Endodermal cell (in vitro differentiated cells): ENCODE data around the gene STARD8. TPM values are rescaled to one million over a fixed set of nuclear protein-coding genes. Genes with fewer than 3 reads are reported as not detected.
"Not testable (repeated sequence)": the region's sequence is repeated elsewhere in the genome, so short reads cannot be mapped to it uniquely, and the experiment has no call there.

Experiments
- DNase-seq: peaks from one replicate; pipeline ENCODE4 v3.0.0-alpha.2; 2017
- H3K27ac ChIP-seq: 2 replicates; pipeline ENCODE4 v1.5.1; 2013; ENCODE audit warnings: mild to moderate bottlenecking, low read depth, low read length, moderate library complexity
- H3K27me3 ChIP-seq: 2 replicates; pipeline ENCODE4 v1.6.1; 2013; ENCODE audit warnings: mild to moderate bottlenecking, low read length, moderate library complexity; ENCODE audit not compliant: insufficient read depth, control insufficient read depth, poor library complexity, severe bottlenecking
- H3K36me3 ChIP-seq: 2 replicates; pipeline ENCODE4 v1.7.0; 2013; ENCODE audit warnings: mild to moderate bottlenecking, low read length, moderate library complexity; ENCODE audit not compliant: control insufficient read depth, insufficient read depth
- H3K4me1 ChIP-seq: one replicate; pipeline ENCODE4 v1.7.0; 2013; ENCODE audit warnings: low read length; ENCODE audit not compliant: control insufficient read depth, insufficient read depth
- H3K4me3 ChIP-seq: 2 replicates; pipeline ENCODE4 v1.5.1; 2013; ENCODE audit warnings: mild to moderate bottlenecking, low read length, moderate library complexity
- H3K9ac ChIP-seq: 2 replicates; pipeline ENCODE4 v1.6.1; 2013; ENCODE audit warnings: mild to moderate bottlenecking, low read length, moderate library complexity; ENCODE audit not compliant: poor library complexity, severe bottlenecking; ENCODE audit errors: extremely low read depth
- H3K9me3 ChIP-seq: 2 replicates; pipeline ENCODE4 v1.6.1; 2013; ENCODE audit warnings: mild to moderate bottlenecking, low read length, moderate library complexity; ENCODE audit not compliant: control insufficient read depth
- H3K27ac Mint-ChIP-seq: 2 replicates; pipeline ENCODE4 v1.8.0; 2020; ENCODE audit warnings: mixed read lengths
- H3K27me3 Mint-ChIP-seq: 2 replicates; pipeline ENCODE4 v1.8.0; 2021; ENCODE audit warnings: mild to moderate bottlenecking, mixed read lengths; ENCODE audit not compliant: insufficient read depth
- H3K36me3 Mint-ChIP-seq: 2 replicates; pipeline ENCODE4 v1.8.0; 2020; ENCODE audit warnings: low read depth, mixed read lengths
- H3K4me1 Mint-ChIP-seq: 2 replicates; pipeline ENCODE4 v1.8.0; 2020; ENCODE audit warnings: mixed read lengths
- H3K4me3 Mint-ChIP-seq: 2 replicates; pipeline ENCODE4 v1.8.0; 2020; ENCODE audit warnings: mild to moderate bottlenecking, moderate library complexity, mixed read lengths
- H3K9me3 Mint-ChIP-seq: 2 replicates; pipeline ENCODE4 v1.8.0; 2020; ENCODE audit warnings: mild to moderate bottlenecking, mixed read lengths
- CTCF ChIP-seq: fragments of 200-600 bp; sonication (generic); conservative IDR thresholded peaks from 2 replicates; pipeline ENCODE4 v1.5.0; 2021; ENCODE audit warnings: antibody characterized with exemption, mild to moderate bottlenecking
- WGBS, 2 experiments: methylation state at CpG; one replicate each; pipeline versions ENCODE4 v1.1.5 to v1.1.7; 2013; ENCODE audit warnings: missing lambda C conversion rate in 2 of 2, mixed read lengths in 1 of 2; ENCODE audit not compliant: insufficient coverage in 1 of 2, insufficient read length in 1 of 2; 5-methylcytosine and 5-hydroxymethylcytosine counted together
- total RNA-seq, 2 donors: library from RNA; stranded (reverse); fragmentation: NEBNext Ultra II Directional in 1 of 2; extraction: Animal tissue kit (Norgen Biotek cat#: 25700) in 1 of 2; gene quantifications; 2 replicates in 1 of 2; 3 replicates in 1 of 2; pipeline ENCODE4 v1.2.1, GENCODE V29; 2021

Gene STARD8
- total RNA-seq, 2 donors from 2014 or later: 1.5 to 1.8 TPM

- WGBS, 2 experiments: 80 to 81% methylated on average over 1 to 2 of the region's 6 CpGs
- no peak overlapping the region for H3K4me3 Mint-ChIP-seq
- Histone ChIP-seq H3K9me3 (no peaks in the 10 kb centered on the region), H3K36me3 (no peaks in the 10 kb centered on the region), H3K4me1 (no peaks in the 10 kb centered on the region), H3K27me3 (no peaks in the 10 kb centered on the region), H3K27ac (no peak overlapping the region), H3K9ac (no peak overlapping the region), H3K4me3 (no peak overlapping the region)
- H3K27ac Mint-ChIP-seq: no peak overlapping the region
- no peaks in the 10 kb centered on the region for H3K27me3 Mint-ChIP-seq
- H3K4me1 Mint-ChIP-seq: peaks cover 5% of the 10 kb centered on the region
- H3K9me3 Mint-ChIP-seq: peaks cover 56% of the 10 kb centered on the region
- no peak for TF ChIP-seq CTCF
- no peaks in the 10 kb centered on the region for H3K36me3 Mint-ChIP-seq
- no peak for DNase-seq
These were observed 5.1 kb downstream of the STARD8 start for GRCh38 chrX:68652326-68653170.

GRCh38 chrX:68654693-68655092, 7.2 kb downstream of the STARD8 start:
- Histone ChIP-seq H3K27ac (no peak overlapping the region), H3K9ac (no peak overlapping the region), H3K9me3 (no peaks in the 10 kb centered on the region), H3K4me1 (no peaks in the 10 kb centered on the region), H3K27me3 (no peaks in the 10 kb centered on the region), H3K36me3 (no peaks in the 10 kb centered on the region), H3K4me3 (no peak overlapping the region)
- H3K4me1 Mint-ChIP-seq: no peaks in the 10 kb centered on the region
- DNase-seq: no peak
- H3K9me3 Mint-ChIP-seq: peaks cover 56% of the 10 kb centered on the region
- no peaks in the 10 kb centered on the region for H3K36me3 Mint-ChIP-seq
- TF ChIP-seq CTCF: no peak
- WGBS, 2 experiments: 100% methylated on average over 2 of the region's 3 CpGs; no CpG with 5 or more reads in 1 of the 2 experiments
- no peaks in the 10 kb centered on the region for H3K27me3 Mint-ChIP-seq
- H3K27ac Mint-ChIP-seq: no peak overlapping the region
- no peak overlapping the region for H3K4me3 Mint-ChIP-seq

- H3K9me3 ChIP-seq, H3K27ac Mint-ChIP-seq, H3K4me1 ChIP-seq, H3K36me3 Mint-ChIP-seq, H3K4me3 Mint-ChIP-seq, H3K4me1 Mint-ChIP-seq, H3K4me3 ChIP-seq, H3K9ac ChIP-seq, H3K36me3 ChIP-seq, H3K27me3 Mint-ChIP-seq, H3K27me3 ChIP-seq, DNase-seq, H3K27ac ChIP-seq: not testable (repeated sequence)
- peaks cover 63% of the 10 kb centered on the region for H3K9me3 Mint-ChIP-seq
- 90 to 100% methylated on average over 1 of the region's 4 CpGs for WGBS, 2 experiments
These were observed 9.0 kb downstream of the STARD8 start for GRCh38 chrX:68656473-68656872.
